GM12878 (cell line): Measurements from ENCODE around the gene AIG1. TPM values are rescaled to one million over a fixed set of nuclear protein-coding genes. Genes with fewer than 3 reads are reported as not detected.
"Not testable (repeated sequence)": the region's sequence is repeated elsewhere in the genome, so short reads cannot be mapped to it uniquely, and the experiment has no call there.

Experiments used
- ATAC-seq: fragments of 200-7000 bp; cut with Tn5 transposase; 3 replicates; pipeline ENCODE4 v1.9.1; 2020; ENCODE audit warnings: mild to moderate bottlenecking, moderate library complexity
- BruUV-seq: library from RNA; stranded (reverse); fragments of 400-500 nt; replicated peaks from 2 replicates; lab custom pipeline; 2021; lab: Mats Ljungman, UMichigan
- CTCF ChIA-PET: fragments of 300-600 bp; sonication (Branson Sonifier 250); formaldehyde crosslinking; extraction: SDS; loops from one replicate; lab custom pipeline; 2021; ENCODE audit warnings: inconsistent platforms; lab: Yijun Ruan, JAX
- POLR2A ChIA-PET: fragments of 350-600 bp; formaldehyde crosslinking; extraction: SDS; loops from one replicate; lab custom pipeline; 2021; ENCODE audit warnings: inconsistent platforms; lab: Charles Lee
- RAD21 ChIA-PET: fragments of 300-600 bp; sonication (Branson Sonifier 250); formaldehyde crosslinking; loops from one replicate; lab custom pipeline; 2023; ENCODE audit warnings: antibody characterized with exemption; ENCODE audit not compliant: unreplicated experiment; lab: Charles Lee
- SMC1A ChIA-PET: fragments of 300-600 bp; sonication (Branson Sonifier 250); formaldehyde crosslinking; loops from one replicate; lab custom pipeline; 2023; ENCODE audit not compliant: unreplicated experiment, uncharacterized antibody; lab: Charles Lee
- DNase-seq: peaks from one replicate; pipeline ENCODE4 v3.0.0-alpha.2; 2011; ENCODE audit warnings: low read depth, low spot score
- FAIRE-seq: peaks from 3 replicates; lab custom pipeline; 2011; peaks lifted over from hg19 to GRCh38; lab: Jason Lieb, UNC
- H2AFZ ChIP-seq: 2 replicates; pipeline ENCODE4 v1.6.0; 2011; ENCODE audit warnings: low read depth, low read length, control low read depth; ENCODE audit not compliant: control insufficient read depth
- H3K27ac ChIP-seq: 2 replicates; pipeline ENCODE4 v1.5.1; 2011; ENCODE audit warnings: control low read depth; ENCODE audit not compliant: control insufficient read depth, insufficient read depth
- H3K27me3 ChIP-seq, 2 experiments: replicated peaks in 1 of 2; 2 replicates each; pipeline versions ENCODE4 v1.6.0 to v1.6.1; 2011; ENCODE audit warnings: low read length in 1 of 2; ENCODE audit not compliant: control insufficient read depth in 2 of 2, insufficient read depth in 2 of 2
- H3K36me3 ChIP-seq, 2 experiments: 2 replicates each; pipeline ENCODE4 v1.5.1; 2011; ENCODE audit warnings: low read length in 1 of 2; ENCODE audit not compliant: control insufficient read depth in 2 of 2, insufficient read depth in 2 of 2
- H3K4me1 ChIP-seq: 2 replicates; pipeline ENCODE4 v1.6.1; 2011; ENCODE audit warnings: mild to moderate bottlenecking, low read length, moderate library complexity, mixed read lengths; ENCODE audit not compliant: control insufficient read depth, insufficient read depth
- H3K4me2 ChIP-seq: 2 replicates; pipeline ENCODE4 v1.6.0; 2011; ENCODE audit warnings: control low read depth; ENCODE audit not compliant: control insufficient read depth, insufficient read depth
- H3K4me3 ChIP-seq: fragments of 200-600 bp; sonication (generic); 2 replicates; pipeline ENCODE4 v1.5.1; 2016
- H3K79me2 ChIP-seq: 2 replicates; pipeline ENCODE4 v1.6.0; 2011; ENCODE audit warnings: low read length; ENCODE audit not compliant: control insufficient read depth, insufficient read depth
- H3K9ac ChIP-seq: 2 replicates; pipeline ENCODE4 v1.8.0; 2011; ENCODE audit warnings: low read length, control low read depth, mixed read lengths; ENCODE audit not compliant: control insufficient read depth, insufficient read depth
- H3K9me3 ChIP-seq: replicated peaks from 3 replicates; pipeline ENCODE4 v1.5.1; 2011; ENCODE audit warnings: mild to moderate bottlenecking, low read length; ENCODE audit not compliant: control insufficient read depth, insufficient read depth
- H4K20me1 ChIP-seq: 2 replicates; pipeline ENCODE4 v1.6.0; 2011; ENCODE audit not compliant: control insufficient read depth, insufficient read depth
- CEBPB ChIP-seq, 2 experiments: fragments of 150-350 bp in 1 of 2; IDR thresholded peaks; 2 replicates each; pipeline ENCODE4 v1.6.1; 2012 to 2014; ENCODE audit warnings: low read depth in 2 of 2, low read length in 2 of 2, borderline replicate concordance in 1 of 2, inconsistent platforms in 1 of 2
- CREB1 ChIP-seq: IDR thresholded peaks from 2 replicates; pipeline ENCODE4 v1.6.1; 2012; ENCODE audit warnings: low read depth, mild to moderate bottlenecking, inconsistent platforms
- GABPA ChIP-seq: IDR thresholded peaks from 2 replicates; pipeline ENCODE4 v1.6.1; 2014; ENCODE audit warnings: antibody characterized with exemption, low read depth, mild to moderate bottlenecking, inconsistent platforms
- KDM1A ChIP-seq: fragments of 200-600 bp; sonication (generic); IDR thresholded peaks from 2 replicates; pipeline ENCODE4 v1.6.1; 2016; ENCODE audit warnings: borderline replicate concordance
- MTA2 ChIP-seq: fragments of 450-650 bp; IDR thresholded peaks from 2 replicates; pipeline ENCODE4 v1.6.1; 2016; ENCODE audit warnings: low read depth, mild to moderate bottlenecking, moderate library complexity
- SMAD1 ChIP-seq: fragments of 450-650 bp; IDR thresholded peaks from 2 replicates; pipeline ENCODE4 v1.6.1; 2018; ENCODE audit warnings: mild to moderate bottlenecking, low read depth; ENCODE audit not compliant: partially characterized antibody
- SMC3 ChIP-seq: IDR thresholded peaks from 2 replicates; pipeline ENCODE4 v1.6.1; 2011; ENCODE audit warnings: low read length, improper control_type of control experiment, borderline replicate concordance
- SP1 ChIP-seq: IDR thresholded peaks from one replicate; pipeline ENCODE4 v1.6.1; 2011; ENCODE audit warnings: low read depth, low read length
- TCF3 ChIP-seq: IDR thresholded peaks from 2 replicates; pipeline ENCODE4 v1.6.1; 2012; ENCODE audit warnings: low read depth, mild to moderate bottlenecking, low read length, borderline replicate concordance; ENCODE audit not compliant: insufficient read depth
- WGBS: methylation state at CpG from one replicate; pipeline ENCODE4 v1.1.6; 2016; ENCODE audit warnings: low lambda C conversion rate; ENCODE audit not compliant: insufficient replicate concordance, insufficient coverage; ENCODE audit errors: missing lambda C conversion rate; 5-methylcytosine and 5-hydroxymethylcytosine counted together
- in situ Hi-C: fragments of 300-500 bp; cut with MboI; formaldehyde crosslinking; loops from 9 replicates; pipeline ENCODE4 v1.14.3; 2018; ENCODE audit warnings: mixed read lengths
- intact Hi-C: fragments of 100-400 bp; cut with micrococcal nuclease; formaldehyde crosslinking; loops from one replicate; pipeline ENCODE4 v1.14.2; 2022; ENCODE audit not compliant: unreplicated experiment
- polyA plus RNA-seq, 11 experiments: library from polyadenylated mRNA; depleted of rRNA in 4 of 11; unstranded in 6 of 11; stranded (reverse) in 5 of 11; fragments of >200 nt; fragmentation: Nextera tagmentation in 4 of 11; fragmentation: Illumina TruSeq in 1 of 11; extraction: Ambion mirVana in 4 of 11; extraction: Trizol in 1 of 11; gene quantifications; 1 replicate in 1 of 11; 2 replicates in 10 of 11; pipeline versions ENCODE4 v1.2.1 to v1.2.3, GENCODE V29; 2011 to 2016; ENCODE audit warnings: inconsistent platforms in 2 of 11, missing spikeins in 2 of 11, low read depth in 1 of 11
- total RNA-seq, 4 experiments: library from RNA; depleted of rRNA in 3 of 4; stranded (reverse); fragments of >200 nt in 3 of 4; fragmentation: Illumina TruSeq in 1 of 4; extraction: Trizol in 1 of 4; gene quantifications; 2 replicates each; pipeline versions ENCODE4 v1.2.1 to v1.2.3, GENCODE V29; 2013 to 2021
- TF ChIP-seq, protein P1 (sequence below): IDR thresholded peaks from 2 replicates; pipeline ENCODE4 v1.6.1; 2011; ENCODE audit warnings: borderline replicate concordance, low read depth, mild to moderate bottlenecking, moderate library complexity, low read length; ENCODE audit not compliant: insufficient read depth, poor library complexity, severe bottlenecking

The AIG1 gene
- total and polyA plus RNA-seq, 10 of the 15 experiments (the other 5 are each of a cell fraction or from before 2014, with no cell fraction given), result 27.0 to 74.5 (median 36.4) TPM

DNA sequence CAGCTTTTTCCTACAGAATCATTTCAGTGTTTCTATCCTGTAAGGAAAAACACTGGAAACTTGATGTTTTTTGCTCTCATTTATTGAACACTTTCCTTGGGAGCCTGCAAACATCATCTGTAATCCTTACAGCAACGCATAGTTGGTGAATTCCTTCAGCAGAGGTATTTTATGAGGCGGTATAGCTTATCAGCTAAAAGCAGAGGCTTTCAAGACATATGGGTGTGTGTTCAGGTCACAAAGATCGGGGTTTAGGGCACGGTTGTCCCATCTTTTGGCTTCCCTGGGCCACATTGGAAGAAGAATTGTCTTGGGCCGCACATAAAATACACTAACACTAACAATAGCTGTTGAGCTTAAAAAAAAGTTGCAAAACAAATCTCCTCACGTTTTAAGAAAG lies 185.0 kb downstream of the AIG1 start:
- no peaks in the 10 kb centered on the region for H3K4me1 ChIP-seq

DNA sequence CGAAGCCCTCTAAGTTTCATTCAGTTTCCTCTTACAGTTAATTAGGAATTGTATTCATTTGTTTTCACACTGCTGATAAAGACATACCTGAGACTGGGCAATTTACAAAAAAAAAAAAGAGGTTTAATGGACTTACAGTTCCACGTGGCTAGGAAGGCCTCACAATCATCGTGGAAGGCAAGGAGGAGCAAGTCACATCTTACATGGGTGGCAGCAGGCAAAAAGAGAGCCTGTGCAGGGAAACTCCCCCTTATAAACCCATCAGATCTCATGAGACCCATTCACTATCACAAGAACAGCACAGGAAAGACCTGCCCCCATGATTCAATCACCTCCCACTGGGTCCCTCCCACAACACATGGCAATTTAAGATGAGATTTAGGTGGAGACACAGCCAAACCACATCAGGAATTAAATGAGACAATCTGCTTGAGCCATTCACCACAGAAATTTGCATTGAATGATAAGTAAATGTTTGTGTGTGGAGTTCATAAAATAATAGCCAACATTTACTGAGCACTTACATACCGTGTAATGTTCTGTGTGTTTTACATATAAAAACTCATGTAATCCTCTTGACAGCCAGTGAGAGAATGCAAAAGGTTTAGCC lies 185.6 kb downstream of the AIG1 start:
- H3K4me3 ChIP-seq, SMC1A ChIA-PET, FAIRE-seq, H3K9me3 ChIP-seq, H4K20me1 ChIP-seq, H3K9ac ChIP-seq, CTCF ChIA-PET, H3K36me3 ChIP-seq, in situ Hi-C loops, POLR2A ChIA-PET, ATAC-seq, BruUV-seq, H3K4me2 ChIP-seq, DNase-seq, H3K4me1 ChIP-seq, H3K79me2 ChIP-seq, H3K27ac ChIP-seq, intact Hi-C loops, RAD21 ChIA-PET, H2AFZ ChIP-seq, H3K27me3 ChIP-seq: not testable (repeated sequence)
- 89% methylated on average over 4 of the region's 4 CpGs for WGBS

More for the DNA sequence above, 185.0 kb downstream of the AIG1 start:
- DNase-seq (no peak), FAIRE-seq (no peak), ATAC-seq (no peak)
- POLR2A ChIA-PET, result no interaction called here
- H3K79me2 ChIP-seq, result no peaks in the 10 kb centered on the region
- H2AFZ ChIP-seq, result no peak overlapping the region
- RAD21 ChIA-PET, result no interaction called here
- H3K27me3 ChIP-seq, result no peaks in the 10 kb centered on the region
- H3K9me3 ChIP-seq, result no peaks in the 10 kb centered on the region
- intact Hi-C loops (no loop called here), in situ Hi-C loops (no loop called here)
- TF ChIP-seq GABPA (no peak), TCF3 (no peak), SMC3 (no peak), CEBPB (IDR thresholded peaks at IDR 0.05; ENCODE audit: borderline replicate concordance in 1 of 2, low read depth in 2 of 2, low read length in 2 of 2) (no peak), MTA2 (no peak), CREB1 (no peak), SP1 (no peak), KDM1A (no peak), SMAD1 (no peak)
- TF ChIP-seq, protein P1, sequence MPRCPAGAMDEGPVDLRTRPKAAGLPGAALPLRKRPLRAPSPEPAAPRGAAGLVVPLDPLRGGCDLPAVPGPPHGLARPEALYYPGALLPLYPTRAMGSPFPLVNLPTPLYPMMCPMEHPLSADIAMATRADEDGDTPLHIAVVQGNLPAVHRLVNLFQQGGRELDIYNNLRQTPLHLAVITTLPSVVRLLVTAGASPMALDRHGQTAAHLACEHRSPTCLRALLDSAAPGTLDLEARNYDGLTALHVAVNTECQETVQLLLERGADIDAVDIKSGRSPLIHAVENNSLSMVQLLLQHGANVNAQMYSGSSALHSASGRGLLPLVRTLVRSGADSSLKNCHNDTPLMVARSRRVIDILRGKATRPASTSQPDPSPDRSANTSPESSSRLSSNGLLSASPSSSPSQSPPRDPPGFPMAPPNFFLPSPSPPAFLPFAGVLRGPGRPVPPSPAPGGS, result no peak
- WGBS, result 78% methylated on average over 6 of the region's 6 CpGs
- H3K36me3 ChIP-seq, result no peaks in the 10 kb centered on the region
- no TSS peak for BruUV-seq
- H3K4me3 ChIP-seq, result no peak overlapping the region
- no peak overlapping the region for H3K4me2 ChIP-seq
- H3K9ac ChIP-seq, result no peak overlapping the region
- H4K20me1 ChIP-seq, result no peaks in the 10 kb centered on the region
- SMC1A ChIA-PET, result interaction anchor here (1.3 to 1.4 kb wide), 2 partner anchors 13 to 70 kb away, joined by 3 to 4 read pairs; no protein-coding TSS in a partner anchor
- CTCF ChIA-PET, result interaction anchor here (0.8 to 0.9 kb wide), 3 partner anchors 21 to 183 kb away, joined by 3 to 4 read pairs (median 4); no protein-coding TSS in a partner anchor
- no peak overlapping the region for H3K27ac ChIP-seq
